Large intestine (tissue), 3 donors: Measurements from ENCODE around the gene ECSIT. TPM values are rescaled to one million over a fixed set of nuclear protein-coding genes. Genes with fewer than 3 reads are reported as not detected.
"Not testable (repeated sequence)": the region's sequence is repeated elsewhere in the genome, so short reads cannot be mapped to it uniquely, and the experiment has no call there.

Source experiments
- DNase-seq, 2 donors: peaks; one replicate each; pipeline versions ENCODE4 v3.0.0 to v3.0.0-alpha.2; 2013
- H3K27ac ChIP-seq: one replicate; pipeline ENCODE4 v1.5.1; 2013; ENCODE audit warnings: low read length
- H3K27me3 ChIP-seq: 2 replicates; pipeline ENCODE4 v1.6.1; 2013; ENCODE audit warnings: low read length; ENCODE audit not compliant: control insufficient read depth, insufficient read depth
- H3K36me3 ChIP-seq: 2 replicates; pipeline ENCODE4 v1.6.1; 2013; ENCODE audit warnings: low read length; ENCODE audit not compliant: control insufficient read depth, insufficient read depth
- H3K4me1 ChIP-seq: one replicate; pipeline ENCODE4 v1.6.1; 2013; ENCODE audit warnings: low read length; ENCODE audit not compliant: control insufficient read depth, insufficient read depth
- H3K4me3 ChIP-seq: one replicate; pipeline ENCODE4 v1.5.1; 2013; ENCODE audit warnings: low read length
- H3K9me3 ChIP-seq: one replicate; pipeline ENCODE4 v1.6.1; 2013; ENCODE audit warnings: mild to moderate bottlenecking, low read depth, low read length, moderate library complexity; ENCODE audit not compliant: control insufficient read depth
- WGBS: methylation state at CpG from one replicate; pipeline ENCODE4 v1.1.5; 2013; ENCODE audit warnings: low lambda C conversion rate; ENCODE audit not compliant: insufficient coverage; 5-methylcytosine and 5-hydroxymethylcytosine counted together
- polyA plus RNA-seq: library from polyadenylated mRNA; unstranded; fragments of 120-200 nt; gene quantifications from one replicate; pipeline ENCODE4 v1.2.1, GENCODE V29; 2013

Gene ECSIT
- polyA plus RNA-seq, 1 donor: 43.2 TPM

GRCh38 chr19:11458912-11459311 is 70.0 kb downstream of the ECSIT start:
- H3K4me3 ChIP-seq, H3K36me3 ChIP-seq, H3K9me3 ChIP-seq, H3K27me3 ChIP-seq, DNase-seq, H3K27ac ChIP-seq, H3K4me1 ChIP-seq: not testable (repeated sequence)
- WGBS: no CpG with 5 or more reads among the region's 11 CpGs

DNA sequence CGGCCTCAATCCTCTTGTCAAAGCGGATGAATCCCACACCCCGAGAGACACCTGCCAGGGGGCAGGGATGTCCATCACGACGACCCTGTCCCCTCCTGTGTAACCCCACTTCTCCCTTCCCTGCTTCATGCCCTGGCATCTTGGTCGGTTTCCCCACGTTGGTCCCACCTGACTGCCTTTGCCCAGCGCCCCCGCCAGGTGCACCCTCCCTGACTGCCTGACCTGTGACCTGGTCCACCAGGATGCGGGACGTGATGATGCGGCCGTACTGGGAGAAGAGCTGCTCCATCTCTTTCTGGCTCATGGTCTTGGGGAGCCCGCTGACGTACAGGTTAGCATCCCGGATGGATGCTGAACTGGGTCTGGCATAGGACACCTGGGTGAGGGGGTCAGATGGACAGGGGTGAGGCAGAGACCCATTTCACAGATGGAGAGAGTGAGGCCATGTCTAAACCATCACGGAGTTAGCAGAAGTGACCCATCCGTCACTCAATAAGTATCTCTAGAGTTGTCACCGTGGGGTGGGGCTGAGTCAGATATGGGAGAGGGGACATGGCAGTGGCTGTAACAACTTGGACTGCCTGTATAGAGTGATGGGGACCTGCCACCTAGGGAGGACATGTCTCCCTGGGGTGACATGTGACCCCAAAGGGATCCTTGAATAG is 70.6 kb downstream of the ECSIT start:
- Histone ChIP-seq H3K27ac (no peak overlapping the region), H3K36me3 (no peaks in the 10 kb centered on the region), H3K27me3 (peaks cover 10% of the 10 kb centered on the region), H3K9me3 (no peaks in the 10 kb centered on the region), H3K4me3 (no peak overlapping the region), H3K4me1 (no peaks in the 10 kb centered on the region)
- DNase-seq: no peak
- no CpG with 5 or more reads among the region's 19 CpGs for WGBS

DNA sequence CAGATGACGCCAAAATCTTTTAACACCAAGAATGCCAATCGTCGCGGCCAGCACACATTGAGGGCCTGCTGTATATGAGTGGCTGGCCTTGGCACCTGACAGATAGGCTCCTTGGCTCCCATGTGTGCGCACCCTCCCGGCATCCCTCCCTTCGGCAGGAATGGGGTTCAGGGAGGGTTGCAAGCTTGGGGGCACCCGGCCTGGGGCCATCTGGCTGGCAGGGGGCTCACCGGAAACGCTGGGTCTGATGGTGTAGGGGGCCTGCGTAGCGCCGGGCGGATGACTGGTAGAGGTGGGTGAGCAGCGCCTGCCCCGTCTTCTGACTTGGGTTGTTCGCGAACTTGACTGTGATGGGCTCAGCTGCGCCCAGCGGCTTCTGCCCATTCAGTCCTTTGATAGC is 71.1 kb downstream of the ECSIT start:
- Histone ChIP-seq H3K4me3 (no peak overlapping the region), H3K36me3 (no peaks in the 10 kb centered on the region), H3K27me3 (peaks cover 10% of the 10 kb centered on the region), H3K4me1 (no peaks in the 10 kb centered on the region), H3K9me3 (no peaks in the 10 kb centered on the region), H3K27ac (no peak overlapping the region)
- 100% methylated on average over 2 of the region's 20 CpGs for WGBS
- no peak for DNase-seq

DNA sequence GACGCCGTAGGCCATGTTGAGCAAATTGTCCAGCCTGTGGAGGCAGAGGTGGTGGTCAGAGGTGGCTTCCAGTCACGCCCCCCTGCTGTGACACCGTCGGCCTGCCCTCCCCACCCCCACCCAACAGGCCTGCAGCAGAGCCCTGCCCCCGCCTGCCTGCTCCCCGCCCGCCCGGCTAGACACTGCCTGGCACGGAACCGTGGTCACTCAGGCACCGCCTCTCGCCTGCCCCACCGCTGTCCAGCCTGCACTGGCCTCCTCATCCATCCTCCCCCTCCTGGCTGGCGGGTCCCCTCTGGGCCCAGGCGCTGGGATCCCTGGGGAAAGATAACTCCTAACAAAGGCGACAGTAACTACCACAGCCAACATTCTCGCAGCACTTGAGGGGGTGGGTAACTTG is 71.8 kb downstream of the ECSIT start:
- Histone ChIP-seq H3K9me3 (no peaks in the 10 kb centered on the region), H3K27ac (no peak overlapping the region), H3K4me3 (no peak overlapping the region), H3K36me3 (no peaks in the 10 kb centered on the region), H3K27me3 (peaks cover 10% of the 10 kb centered on the region), H3K4me1 (no peaks in the 10 kb centered on the region)
- no CpG with 5 or more reads among the region's 18 CpGs for WGBS
- no peak for DNase-seq

DNA sequence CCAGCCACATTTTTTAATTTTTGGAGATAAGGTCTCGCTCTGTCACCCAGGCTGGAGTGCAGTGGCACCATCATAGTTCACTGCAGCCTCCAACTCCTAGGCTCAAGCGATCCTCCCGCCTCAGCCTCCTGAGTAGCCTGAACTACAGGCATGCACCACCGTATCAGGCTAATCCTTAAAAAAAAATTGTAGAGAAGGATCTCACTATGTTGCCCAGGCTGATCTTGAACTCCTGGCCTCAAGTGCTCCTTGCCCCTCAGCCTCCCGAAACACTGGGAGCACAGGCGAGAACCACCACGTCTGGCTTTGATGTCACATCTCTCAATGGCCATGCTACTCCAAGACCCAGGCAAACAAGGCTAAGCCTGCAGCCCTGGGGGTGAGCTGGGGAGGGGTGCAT is 72.3 kb downstream of the ECSIT start:
- no CpG with 5 or more reads among the region's 7 CpGs for WGBS
- H3K36me3 ChIP-seq: no peaks in the 10 kb centered on the region
- no peak for DNase-seq
- no peak overlapping the region for H3K27ac ChIP-seq
- no peaks in the 10 kb centered on the region for H3K9me3 ChIP-seq
- no peaks in the 10 kb centered on the region for H3K4me1 ChIP-seq
- no peak overlapping the region for H3K4me3 ChIP-seq
- H3K27me3 ChIP-seq: peaks cover 10% of the 10 kb centered on the region

Other genes starting within 250 kb of the ECSIT start
- not detected for gene TSPAN16, start 233.0 kb downstream of the ECSIT start, polyA plus RNA-seq
- gene RAB3D, start 189.5 kb downstream of the ECSIT start, polyA plus RNA-seq: 82.9 TPM
- 111 TPM for gene TMEM205, start 182.9 kb downstream of the ECSIT start, polyA plus RNA-seq
- 48.0 TPM for gene CCDC159, start 182.6 kb downstream of the ECSIT start, polyA plus RNA-seq
- 17.8 TPM for gene PLPPR2, start 173.7 kb downstream of the ECSIT start, polyA plus RNA-seq
- gene SWSAP1, start 154.5 kb downstream of the ECSIT start, polyA plus RNA-seq: 2.8 TPM
- 12.0 TPM for gene EPOR, start 144.8 kb downstream of the ECSIT start, polyA plus RNA-seq
- 5.3 TPM for gene RGL3, start 109.8 kb downstream of the ECSIT start, polyA plus RNA-seq
- 0.79 TPM for gene ODAD3, start 94.0 kb downstream of the ECSIT start, polyA plus RNA-seq
- 380 TPM for gene PRKCSH, start 93.5 kb downstream of the ECSIT start, polyA plus RNA-seq
- gene ELAVL3, start 48.1 kb downstream of the ECSIT start, polyA plus RNA-seq: 4.2 TPM
- gene ZNF653, start 23.3 kb downstream of the ECSIT start, polyA plus RNA-seq: 8.7 TPM
- gene CNN1, start 9.7 kb upstream of the ECSIT start, polyA plus RNA-seq: 119 TPM
- 44.7 TPM for gene ELOF1, start 30.1 kb upstream of the ECSIT start, polyA plus RNA-seq
- gene ACP5, start 48.5 kb upstream of the ECSIT start, polyA plus RNA-seq: 118 TPM
- gene ZNF627, start 68.3 kb upstream of the ECSIT start, polyA plus RNA-seq: 15.6 TPM
- gene ZNF823, start 209.8 kb upstream of the ECSIT start, polyA plus RNA-seq: 7.7 TPM
- gene ZNF441, start 237.9 kb upstream of the ECSIT start, polyA plus RNA-seq: 7.4 TPM